HG03575 (cell line): ENCODE results near the gene TSPAN1.
"Not testable (repeated sequence)": the region's sequence is repeated elsewhere in the genome, so short reads cannot be mapped to it uniquely, and the experiment has no call there.

Experiments
- ATAC-seq: cut with Tn5 transposase; IDR thresholded peaks from one replicate; pipeline ENCODE4 v1.9.1; 2021; ENCODE audit not compliant: unreplicated experiment, insufficient number of reproducible peaks, low FRiP score; ENCODE audit errors: extremely low read depth

Gene TSPAN1

DNA sequence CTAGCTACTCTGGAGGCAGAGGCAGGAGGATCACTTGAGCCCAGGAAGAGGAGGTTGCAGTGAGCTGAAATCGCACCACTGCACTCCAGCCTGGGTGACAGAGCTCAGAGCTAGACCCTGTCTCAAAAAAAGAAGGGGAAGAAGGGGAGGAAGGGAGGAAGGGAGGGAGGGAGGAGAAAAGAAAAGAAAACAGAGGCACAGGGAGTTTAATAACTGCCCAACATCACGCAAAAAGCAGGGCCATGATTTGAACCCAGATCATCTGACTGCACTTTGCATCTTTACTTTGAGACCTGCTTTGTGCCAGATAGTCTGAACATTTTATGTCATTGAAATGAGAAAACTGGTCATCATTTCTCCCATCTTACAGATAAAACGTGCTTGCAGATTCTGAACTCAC is 30.3 kb downstream of the TSPAN1 start:
- ATAC-seq = no peak

DNA sequence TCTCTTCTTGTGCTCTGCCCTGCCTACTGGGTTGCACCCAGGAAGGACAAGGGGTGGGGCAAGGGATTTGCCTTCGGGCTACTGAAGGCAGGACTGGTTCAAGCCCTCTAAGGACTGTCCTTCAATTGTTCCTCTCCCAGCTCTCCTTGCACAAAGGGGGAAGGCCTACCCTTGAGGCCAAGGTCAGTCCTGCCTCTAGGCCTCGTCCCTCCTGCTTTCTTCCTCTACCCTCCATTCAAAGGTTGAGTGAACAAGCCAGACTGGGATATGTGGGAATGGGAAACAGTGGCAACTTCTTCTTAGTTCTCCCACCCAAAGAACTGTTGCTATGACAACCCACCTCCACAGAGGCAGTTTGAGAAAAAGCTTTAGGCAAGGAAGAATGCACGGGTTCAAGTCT is 30.9 kb downstream of the TSPAN1 start:
- ATAC-seq = no peak

DNA sequence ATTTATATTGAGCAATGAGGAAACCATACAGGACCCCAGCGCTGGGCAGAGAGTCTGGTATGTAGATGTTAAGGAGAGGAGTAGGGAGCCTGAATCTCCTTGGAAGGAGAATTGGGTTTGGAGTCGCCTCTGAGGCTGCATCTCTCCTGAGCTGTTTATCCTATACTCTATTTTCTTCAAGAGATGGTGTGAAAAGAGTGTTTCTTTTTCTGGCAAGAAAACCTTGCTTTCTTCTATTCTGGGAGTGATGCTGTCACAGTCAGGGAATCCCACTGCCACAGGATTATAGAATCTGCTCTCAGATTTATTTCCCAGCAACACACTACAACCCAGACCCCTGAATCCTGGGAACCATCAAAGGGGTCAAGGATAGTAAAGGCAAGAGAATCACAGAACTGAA is 31.5 kb downstream of the TSPAN1 start:
- no peak for ATAC-seq

DNA sequence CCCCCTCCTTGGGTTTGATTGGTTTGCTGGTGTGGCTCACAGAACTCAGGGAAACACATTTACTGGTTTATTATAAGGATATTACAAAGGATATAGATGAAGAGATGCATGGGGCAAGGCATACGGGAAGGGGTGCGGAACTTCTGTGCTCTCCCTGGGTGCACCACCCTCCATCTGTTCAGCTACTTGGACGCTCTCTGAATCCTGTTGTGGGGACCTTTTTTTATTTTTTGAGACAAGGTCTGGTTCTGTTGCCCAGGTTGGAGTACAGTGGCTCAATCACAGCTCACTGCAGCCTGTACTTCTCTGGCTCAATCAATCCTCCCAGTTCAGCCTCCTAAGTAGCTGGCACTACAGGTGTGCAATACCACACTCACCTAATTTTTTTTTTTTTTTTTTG is 35.7 kb downstream of the TSPAN1 start:
- ATAC-seq = no peak

GRCh38 chr1:46211051-46211450 is 36.2 kb downstream of the TSPAN1 start:
- no peak for ATAC-seq

- no peak for ATAC-seq
Observed at GRCh38 chr1:46215504-46215903, 40.6 kb downstream of the TSPAN1 start.

- ATAC-seq = no peak
Observed at GRCh38 chr1:46218443-46218842, 43.6 kb downstream of the TSPAN1 start.

DNA sequence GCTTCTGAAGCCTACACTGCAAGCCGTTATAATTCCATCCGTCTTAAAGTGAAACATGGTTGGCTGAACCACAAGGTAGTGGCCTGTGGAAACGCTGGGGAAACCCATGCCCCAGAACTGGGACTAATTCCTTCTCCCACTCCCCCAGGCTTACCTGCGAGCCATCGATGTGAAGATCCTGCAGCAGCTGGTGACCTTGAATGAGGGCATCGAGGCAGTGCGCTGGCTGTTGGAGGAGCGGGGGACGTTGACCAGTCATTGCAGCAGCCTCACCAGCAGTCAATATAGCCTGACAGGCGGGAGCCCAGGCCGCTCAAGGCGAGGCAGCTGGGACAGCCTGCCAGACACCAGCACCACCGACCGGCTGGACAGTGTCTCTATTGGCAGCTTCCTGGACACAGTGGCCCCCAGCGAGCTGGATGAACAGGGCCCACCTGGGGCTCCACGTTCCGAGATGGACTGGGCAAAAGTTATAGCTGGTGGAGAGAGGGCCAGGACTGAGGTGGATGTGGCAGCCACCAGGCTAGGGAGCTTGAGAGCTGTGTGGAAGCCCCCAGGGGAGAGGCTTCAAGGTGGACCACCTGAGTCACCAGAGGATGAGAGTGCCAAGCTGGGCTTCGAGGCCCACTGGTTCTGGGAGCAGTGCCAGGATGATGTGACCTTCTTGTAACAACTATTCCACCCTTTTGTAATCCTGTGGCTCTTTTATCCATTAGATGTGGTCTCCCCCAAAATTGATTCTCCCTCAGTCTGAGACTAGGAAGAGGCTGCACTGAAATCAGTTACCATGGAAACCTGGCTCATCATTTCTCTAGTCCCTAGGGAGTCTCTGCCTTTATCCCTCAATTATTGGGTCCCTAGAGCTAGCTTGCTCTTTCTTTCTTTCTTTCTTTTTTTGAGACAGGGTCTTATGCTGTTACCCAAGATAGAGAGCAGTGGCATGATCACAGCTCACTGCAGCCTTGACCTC is 44.9 kb downstream of the TSPAN1 start:
- ATAC-seq = no peak

DNA sequence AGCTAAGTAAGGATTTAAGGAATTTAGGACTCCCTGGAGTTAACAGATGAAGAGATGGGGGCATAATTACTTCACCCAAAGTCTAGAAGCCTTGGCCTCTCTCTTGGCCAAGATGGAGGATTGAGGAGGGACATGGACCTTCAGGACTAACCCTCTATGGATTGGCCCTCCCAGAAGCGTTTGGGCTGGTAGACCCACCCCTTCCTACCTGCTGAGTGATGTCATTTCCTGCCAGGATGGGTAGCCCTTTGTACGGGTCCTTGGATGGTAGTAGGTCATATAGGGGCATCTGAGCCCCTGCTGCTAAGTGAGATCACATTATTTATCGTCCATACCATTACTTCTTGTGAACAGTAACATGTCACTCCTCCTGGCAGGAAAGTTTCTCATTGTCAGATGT is 45.9 kb downstream of the TSPAN1 start:
- no peak for ATAC-seq

- no peak for ATAC-seq
Observed at GRCh38 chr1:46221749-46222148, 46.9 kb downstream of the TSPAN1 start.

DNA sequence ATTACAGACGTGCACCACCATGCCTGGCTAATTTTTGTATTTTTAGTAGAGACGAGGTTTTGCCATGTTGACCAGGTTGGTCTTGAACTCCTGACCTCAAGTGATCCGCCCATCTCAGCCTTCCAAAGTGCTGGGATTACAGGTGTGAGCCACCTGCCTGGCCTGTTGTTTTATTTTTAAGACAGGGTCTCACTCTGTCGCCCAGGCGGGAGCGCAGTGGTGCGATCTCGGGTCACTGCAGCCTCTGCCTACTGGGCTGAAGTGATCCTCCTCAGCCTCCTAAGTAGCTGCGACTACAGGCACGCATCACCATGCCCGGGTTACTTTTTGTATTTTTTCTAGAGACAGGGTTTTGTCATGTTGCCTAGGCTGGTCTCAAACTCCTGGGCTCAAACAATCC is 48.2 kb downstream of the TSPAN1 start:
- not testable (repeated sequence) for ATAC-seq

DNA sequence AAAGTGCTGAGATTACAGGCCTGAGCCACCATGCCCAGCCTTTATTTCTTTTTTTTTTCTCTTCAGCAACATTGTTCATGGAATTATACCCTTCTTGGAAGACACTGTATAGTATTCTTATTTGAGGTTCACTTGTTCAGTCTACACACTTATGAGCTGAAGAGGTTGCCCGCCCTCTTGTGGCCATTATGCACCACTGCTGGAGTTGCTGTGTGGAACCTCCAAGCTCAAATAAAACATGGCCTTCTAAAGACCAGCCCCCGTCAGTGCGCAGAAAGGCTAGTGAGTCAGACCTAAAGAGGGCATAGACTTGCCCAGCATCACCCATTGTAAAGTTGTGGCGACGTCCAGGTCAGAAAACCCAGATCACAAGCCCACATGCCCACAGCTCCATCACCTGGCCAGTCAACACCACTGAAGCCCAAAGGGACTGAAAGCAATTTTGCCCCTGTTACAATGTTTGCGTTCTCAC is 48.6 kb downstream of the TSPAN1 start:
- no peak for ATAC-seq

- ATAC-seq = no peak
Observed at GRCh38 chr1:46224966-46225365, 50.1 kb downstream of the TSPAN1 start.

GRCh38 chr1:46231231-46231630 is 56.3 kb downstream of the TSPAN1 start:
- ATAC-seq = not testable (repeated sequence)
